HG03097 (cell line): Measurements from ENCODE around the gene POU2AF1.
A peak's percentile ranks its signal among the peaks of the same experiment; 100 is the strongest.
"Not testable (repeated sequence)": the region's sequence is repeated elsewhere in the genome, so short reads cannot be mapped to it uniquely, and the experiment has no call there.

ENCODE experiments used
- ATAC-seq: cut with Tn5 transposase; IDR thresholded peaks from one replicate; pipeline ENCODE4 v1.9.1; 2021; ENCODE audit not compliant: unreplicated experiment, low FRiP score

The POU2AF1 gene

GRCh38 chr11:111410951-111411350 is 31.9 kb upstream of the POU2AF1 start:
- ATAC-seq, result no peak

DNA sequence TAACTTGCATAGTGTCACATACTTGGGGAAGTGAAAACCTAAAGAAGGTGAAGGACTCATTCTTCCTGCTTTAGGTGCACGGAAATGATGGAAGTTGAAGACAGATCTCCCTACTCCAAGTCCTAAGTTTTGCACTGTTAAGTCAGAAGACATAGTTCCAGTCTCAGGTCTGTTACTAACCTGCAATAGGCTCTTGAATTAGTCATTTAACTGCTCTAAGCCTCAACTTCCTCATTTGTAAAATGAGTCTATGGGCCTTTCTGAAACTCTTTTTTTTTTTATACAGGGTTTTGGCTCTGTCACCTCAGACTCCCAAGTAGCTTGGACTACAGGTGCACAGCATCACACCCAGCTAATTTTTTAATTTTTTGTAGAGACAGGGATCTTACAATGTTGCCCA is 30.8 kb upstream of the POU2AF1 start:
- ATAC-seq, result peak; percentile 39

GRCh38 chr11:111408789-111409727 is 30.0 kb upstream of the POU2AF1 start:
- no peak for ATAC-seq

DNA sequence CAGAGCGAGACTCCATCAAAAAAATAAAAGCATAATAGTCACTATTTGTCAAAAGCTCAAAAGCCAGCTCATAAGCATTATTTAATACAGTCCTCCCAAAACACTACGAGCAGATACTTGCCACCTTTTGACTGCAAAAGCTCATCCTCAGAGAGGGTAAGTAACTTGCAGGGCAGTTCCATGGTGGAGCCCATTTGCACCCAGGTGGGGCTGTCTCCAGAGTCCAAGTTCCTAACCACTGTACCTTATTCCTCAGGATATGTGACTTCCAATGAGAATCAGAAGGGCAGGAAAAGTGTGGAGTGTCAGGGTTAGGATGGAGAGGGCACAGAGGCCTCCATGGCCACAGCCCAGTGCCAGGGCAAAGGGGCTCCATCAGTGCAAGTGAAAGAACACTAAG is 28.6 kb upstream of the POU2AF1 start:
- no peak for ATAC-seq

GRCh38 chr11:111406589-111406988 is 27.5 kb upstream of the POU2AF1 start:
- ATAC-seq, result no peak

DNA sequence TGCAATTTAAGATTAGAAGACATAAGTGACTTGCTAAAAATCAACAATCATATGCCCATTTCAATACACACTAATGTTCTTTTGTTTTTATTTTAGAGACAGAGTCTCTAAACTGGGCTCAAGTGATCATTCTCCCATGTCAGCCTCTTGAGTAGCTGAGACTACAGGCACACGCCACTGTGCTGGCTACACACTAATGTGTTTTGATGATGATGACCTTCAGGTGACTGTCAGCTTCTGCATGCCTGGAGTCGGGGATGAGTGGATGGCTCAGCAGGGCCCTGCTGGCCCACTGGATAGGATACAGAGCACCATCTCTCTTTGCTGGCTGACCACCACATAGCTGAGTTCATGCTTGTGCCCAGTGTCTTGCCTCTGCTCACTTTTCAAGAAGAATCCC is 27.0 kb upstream of the POU2AF1 start:
- ATAC-seq, result no peak

- ATAC-seq, result no peak
Observed at GRCh38 chr11:111405551-111405950, 26.5 kb upstream of the POU2AF1 start.

DNA sequence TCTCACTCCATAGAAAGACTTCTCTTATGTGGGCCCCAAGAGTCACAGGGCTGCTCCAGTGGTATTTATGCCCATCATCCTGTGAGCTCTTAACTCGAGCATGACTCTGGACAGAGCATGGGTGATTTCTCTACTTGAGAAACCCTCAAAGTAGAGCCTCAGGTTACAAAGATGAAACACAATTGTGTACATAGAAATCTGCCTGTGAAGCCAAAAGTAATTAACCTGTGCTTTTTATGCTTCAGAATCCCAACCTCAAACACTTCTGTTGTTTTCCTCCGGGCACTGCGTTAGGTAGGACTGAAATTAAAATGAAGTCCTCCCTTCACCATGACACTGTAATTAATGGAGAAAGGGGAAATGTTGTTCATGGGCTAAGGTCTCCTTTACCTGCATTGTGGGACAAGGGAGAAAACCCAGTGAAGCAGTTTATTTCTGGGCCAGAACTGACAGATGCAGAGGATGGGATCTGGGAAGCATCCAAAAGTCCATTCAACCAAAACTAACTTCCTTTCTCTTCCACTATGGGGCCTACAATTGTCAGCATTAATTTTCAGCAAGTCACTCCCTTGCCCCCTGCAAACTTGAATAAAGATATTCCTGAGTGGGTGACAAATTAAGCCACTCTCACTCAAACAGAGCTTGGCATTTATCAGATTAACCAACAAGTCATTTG is 24.1 kb upstream of the POU2AF1 start:
- no peak for ATAC-seq

DNA sequence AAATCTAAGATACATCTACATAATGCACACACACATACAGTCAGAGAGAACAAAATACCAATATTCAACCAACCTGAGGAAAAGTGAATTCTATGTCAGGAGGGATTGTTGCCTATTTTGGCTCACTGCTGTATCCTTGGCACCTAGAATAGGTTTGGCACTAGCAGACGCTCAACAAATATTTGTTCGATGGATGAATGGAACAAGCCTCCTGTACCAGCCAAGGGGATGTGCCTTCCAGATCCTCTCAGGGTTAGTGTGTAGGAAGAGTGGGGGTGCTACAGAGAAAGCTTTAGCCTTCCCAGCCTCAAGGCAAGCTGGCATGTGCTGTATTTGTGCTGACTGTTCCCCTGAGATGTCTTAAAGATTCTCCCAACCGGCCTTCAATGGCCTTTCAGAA is 23.3 kb upstream of the POU2AF1 start:
- ATAC-seq, result no peak

DNA sequence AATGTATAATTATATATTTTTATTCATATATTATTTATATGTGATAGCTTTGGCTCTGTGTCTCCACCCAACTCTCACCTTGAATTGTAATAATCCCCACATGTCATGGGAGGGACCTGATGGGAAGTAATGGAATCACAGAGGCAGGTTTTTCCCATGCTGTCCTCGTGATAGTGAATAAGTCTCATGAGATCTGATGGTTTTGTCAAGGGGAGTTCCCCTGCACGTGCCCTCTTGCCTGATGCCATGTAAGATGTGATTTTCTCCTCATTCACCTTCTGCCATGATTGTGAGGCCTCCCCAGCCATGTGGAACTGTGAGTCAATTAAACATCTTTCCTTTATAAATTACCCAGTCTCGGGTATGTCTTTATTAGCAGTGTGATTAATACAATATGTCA is 22.9 kb upstream of the POU2AF1 start:
- ATAC-seq, result not testable (repeated sequence)

GRCh38 chr11:111400595-111400994 is 21.5 kb upstream of the POU2AF1 start:
- no peak for ATAC-seq

DNA sequence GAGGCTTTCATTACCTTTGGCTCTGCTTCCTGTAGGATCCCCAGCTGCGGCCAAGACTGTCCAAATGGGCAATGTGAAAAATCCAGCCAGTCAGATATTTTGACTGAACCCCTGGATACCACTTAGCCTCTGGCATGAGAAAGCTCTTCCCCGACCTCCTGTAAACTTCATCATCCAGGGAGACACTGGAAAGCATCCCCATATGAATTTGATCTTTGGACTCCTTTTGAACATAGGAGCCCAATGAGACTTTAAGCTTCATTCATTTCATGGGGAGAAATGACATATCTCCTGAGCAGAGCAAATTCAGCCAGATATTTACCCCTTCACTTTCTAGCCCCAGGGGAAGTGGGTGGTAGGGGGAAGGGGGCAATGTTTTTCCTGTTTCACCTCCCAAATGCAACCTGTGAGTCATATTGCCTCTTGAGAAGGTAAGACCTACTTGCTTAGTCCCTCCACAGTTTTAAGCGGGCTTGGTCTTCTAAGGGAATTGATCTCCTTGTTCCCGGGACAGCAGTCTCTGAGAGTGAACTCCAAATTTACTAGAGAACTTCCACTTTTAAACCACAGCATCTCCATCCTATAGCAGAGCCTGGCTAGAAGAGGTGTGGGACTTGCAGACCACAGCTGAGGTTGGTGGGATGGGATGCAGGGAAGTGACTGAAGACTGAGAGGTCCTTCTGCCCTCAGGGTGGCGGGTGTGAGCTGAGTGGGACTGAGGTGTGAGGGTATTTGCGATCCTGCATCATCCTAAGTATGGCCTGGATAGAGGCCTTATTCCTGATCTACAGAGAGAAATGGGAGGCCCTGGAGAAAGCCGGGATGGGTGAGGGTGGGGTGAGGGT is 20.3 kb upstream of the POU2AF1 start:
- no peak for ATAC-seq

- ATAC-seq, result no peak
Observed at GRCh38 chr11:111397034-111397433, 18.0 kb upstream of the POU2AF1 start.

- no peak for ATAC-seq
Observed at GRCh38 chr11:111395749-111396148, 16.7 kb upstream of the POU2AF1 start.

- no peak for ATAC-seq
Observed at GRCh38 chr11:111395081-111395480, 16.0 kb upstream of the POU2AF1 start.

DNA sequence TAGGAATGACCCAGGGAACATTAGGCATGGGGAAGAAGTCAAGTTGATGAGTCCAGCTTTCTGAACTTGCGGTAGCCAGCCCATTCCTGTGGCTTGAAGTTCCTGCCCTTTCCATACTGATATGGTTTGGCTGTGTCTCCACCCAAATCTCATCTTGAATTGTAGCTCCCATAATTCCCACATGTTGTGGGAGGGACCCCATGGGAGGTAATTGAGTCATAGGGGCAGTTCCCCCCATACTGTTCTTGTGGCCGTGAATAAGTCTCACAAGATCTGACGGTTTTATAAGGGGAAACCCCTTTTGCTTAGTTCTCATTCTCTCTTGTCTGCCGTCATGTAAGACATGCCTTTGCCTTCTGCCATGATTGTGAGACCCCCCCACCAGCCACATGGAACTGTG is 15.1 kb upstream of the POU2AF1 start:
- ATAC-seq, result not testable (repeated sequence)

DNA sequence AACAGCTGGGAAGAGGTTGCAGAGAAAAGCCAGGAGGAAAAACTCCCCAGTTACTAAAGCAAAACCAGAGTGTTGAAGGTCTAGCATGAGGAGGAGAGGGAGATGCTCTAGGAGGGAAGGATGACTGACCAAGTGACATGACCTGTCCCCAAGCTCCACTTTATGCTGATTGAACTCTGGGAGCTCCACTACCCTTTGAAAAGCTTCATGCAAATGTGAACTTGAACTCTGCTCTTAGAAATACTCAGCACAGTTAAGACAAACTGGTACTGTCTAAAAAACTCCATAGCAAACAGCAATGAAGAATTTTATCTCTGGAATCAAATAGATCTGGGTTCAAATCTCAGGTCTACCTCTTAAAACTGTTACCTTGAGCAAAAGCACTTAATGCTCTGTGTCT is 14.5 kb upstream of the POU2AF1 start:
- no peak for ATAC-seq

GRCh38 chr11:111393096-111393495 is 14.0 kb upstream of the POU2AF1 start:
- ATAC-seq, result no peak

GRCh38 chr11:111392552-111392951 is 13.5 kb upstream of the POU2AF1 start:
- ATAC-seq, result no peak

- no peak for ATAC-seq
Observed at GRCh38 chr11:111391328-111392124, 12.5 kb upstream of the POU2AF1 start.
